SU-DHL-6 (cell line): ENCODE measurements around the gene PSKH1.

Source experiments
- EZH2phosphoT487 ChIP-seq: fragments of 200-600 bp; sonication (generic), shearing (Covaris generic); conservative IDR thresholded peaks from 2 replicates; pipeline ENCODE4 v1.6.1; 2018; ENCODE audit warnings: mild to moderate bottlenecking, antibody characterized with exemption, low read length, moderate library complexity, mixed read lengths
- TF ChIP-seq, protein P1 (sequence below): fragments of 200-600 bp; sonication (generic); IDR thresholded peaks from one replicate; pipeline ENCODE4 v1.5.1; 2017; ENCODE audit warnings: antibody characterized with exemption, mild to moderate bottlenecking, low read length, moderate library complexity; ENCODE audit not compliant: insufficient read depth, poor library complexity, severe bottlenecking

DNA sequence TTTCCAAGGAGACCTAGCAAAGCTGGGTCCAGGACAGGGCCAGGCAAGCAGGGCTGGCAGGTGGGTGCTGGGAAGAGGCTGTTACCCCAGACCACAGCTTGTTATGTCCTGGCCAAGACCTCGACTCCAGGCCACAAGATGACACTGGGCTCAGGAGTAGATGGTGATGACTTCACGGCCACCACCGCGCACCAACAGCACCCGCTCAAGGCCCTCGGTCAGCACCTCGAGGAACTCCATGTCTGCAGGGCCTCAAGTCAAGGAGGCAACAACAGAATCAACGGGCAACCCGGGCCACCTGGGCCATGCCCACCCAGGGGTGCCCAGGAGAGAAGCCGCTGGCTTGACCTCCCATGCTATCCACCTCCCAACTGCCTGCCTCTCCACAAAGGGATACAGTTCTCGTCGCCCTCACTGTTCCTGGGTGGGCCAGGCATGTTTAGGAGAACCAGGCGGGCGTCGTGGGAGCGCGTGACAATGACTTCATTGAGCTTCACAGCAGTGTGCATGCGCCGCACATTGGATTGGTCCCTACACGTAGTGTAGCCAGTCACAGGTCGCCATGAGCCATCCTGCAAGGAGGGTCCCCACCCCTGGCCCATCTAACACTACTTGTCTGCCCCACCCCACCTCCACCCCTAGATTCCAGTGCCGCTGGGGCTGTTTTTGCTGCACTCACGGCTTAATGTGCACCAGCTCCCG, 51.8 kb downstream of the PSKH1 start:
- TF ChIP-seq, protein P1, sequence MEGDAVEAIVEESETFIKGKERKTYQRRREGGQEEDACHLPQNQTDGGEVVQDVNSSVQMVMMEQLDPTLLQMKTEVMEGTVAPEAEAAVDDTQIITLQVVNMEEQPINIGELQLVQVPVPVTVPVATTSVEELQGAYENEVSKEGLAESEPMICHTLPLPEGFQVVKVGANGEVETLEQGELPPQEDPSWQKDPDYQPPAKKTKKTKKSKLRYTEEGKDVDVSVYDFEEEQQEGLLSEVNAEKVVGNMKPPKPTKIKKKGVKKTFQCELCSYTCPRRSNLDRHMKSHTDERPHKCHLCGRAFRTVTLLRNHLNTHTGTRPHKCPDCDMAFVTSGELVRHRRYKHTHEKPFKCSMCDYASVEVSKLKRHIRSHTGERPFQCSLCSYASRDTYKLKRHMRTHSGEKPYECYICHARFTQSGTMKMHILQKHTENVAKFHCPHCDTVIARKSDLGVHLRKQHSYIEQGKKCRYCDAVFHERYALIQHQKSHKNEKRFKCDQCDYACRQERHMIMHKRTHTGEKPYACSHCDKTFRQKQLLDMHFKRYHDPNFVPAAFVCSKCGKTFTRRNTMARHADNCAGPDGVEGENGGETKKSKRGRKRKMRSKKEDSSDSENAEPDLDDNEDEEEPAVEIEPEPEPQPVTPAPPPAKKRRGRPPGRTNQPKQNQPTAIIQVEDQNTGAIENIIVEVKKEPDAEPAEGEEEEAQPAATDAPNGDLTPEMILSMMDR = no peak
- TF ChIP-seq EZH2phosphoT487 = no peak
